PFSK-1 (cell line): ENCODE data around the gene ABHD14A.

Source experiments
- FOXP2 ChIP-seq: optimal IDR thresholded peaks from 2 replicates; pipeline ENCODE3; 2011; ENCODE audit warnings: borderline replicate concordance, control low read depth, inconsistent platforms; ENCODE audit not compliant: insufficient read depth; ENCODE audit errors: extremely low read length, extremely low read depth
- POLR2AphosphoS5 ChIP-seq: IDR thresholded peaks from 2 replicates; pipeline ENCODE4 v1.6.1; 2012; ENCODE audit warnings: low read depth, mild to moderate bottlenecking, control low read depth, low read length, moderate library complexity
- REST ChIP-seq, 2 experiments: IDR thresholded peaks; 2 replicates each; pipeline versions ENCODE4 v1.6.1 to v1.8.0; 2011 to 2012; ENCODE audit warnings: low read depth in 2 of 2, low read length in 2 of 2, control low read depth in 1 of 2, inconsistent platforms in 1 of 2, mild to moderate bottlenecking in 1 of 2, moderate library complexity in 1 of 2; ENCODE audit not compliant: insufficient read depth in 1 of 2
- SIN3A ChIP-seq: IDR thresholded peaks from 2 replicates; pipeline ENCODE4 v1.6.1; 2012; ENCODE audit warnings: mild to moderate bottlenecking, low read length, moderate library complexity, borderline replicate concordance; ENCODE audit not compliant: insufficient read depth
- TAF1 ChIP-seq: IDR thresholded peaks from 2 replicates; pipeline ENCODE4 v1.6.1; 2012; ENCODE audit warnings: low read length, control low read depth, borderline replicate concordance; ENCODE audit not compliant: insufficient read depth

ABHD14A gene

GRCh38 chr3:51949121-51949520 lies 25.7 kb upstream of the ABHD14A start:
- no peak for TF ChIP-seq SIN3A
- no peak for TF ChIP-seq FOXP2
- TF ChIP-seq REST (IDR thresholded peaks at IDR 0.05; ENCODE audit: insufficient read depth in 1 of 2, low read depth in 2 of 2, low read length in 2 of 2), result no peak

- TF ChIP-seq TAF1 (no peak), POLR2AphosphoS5 (no peak), SIN3A (no peak), FOXP2 (no peak), REST (IDR thresholded peaks at IDR 0.05; ENCODE audit: insufficient read depth in 1 of 2, low read depth in 2 of 2, low read length in 2 of 2) (no peak)
Observed at GRCh38 chr3:51950899-51951298, 24.0 kb upstream of the ABHD14A start.

- TF ChIP-seq REST (IDR thresholded peaks at IDR 0.05; ENCODE audit: insufficient read depth in 1 of 2, low read depth in 2 of 2, low read length in 2 of 2) (no peak), SIN3A (no peak), FOXP2 (no peak), TAF1 (no peak), POLR2AphosphoS5 (no peak)
Observed at GRCh38 chr3:51953445-51953844, 21.4 kb upstream of the ABHD14A start.

DNA sequence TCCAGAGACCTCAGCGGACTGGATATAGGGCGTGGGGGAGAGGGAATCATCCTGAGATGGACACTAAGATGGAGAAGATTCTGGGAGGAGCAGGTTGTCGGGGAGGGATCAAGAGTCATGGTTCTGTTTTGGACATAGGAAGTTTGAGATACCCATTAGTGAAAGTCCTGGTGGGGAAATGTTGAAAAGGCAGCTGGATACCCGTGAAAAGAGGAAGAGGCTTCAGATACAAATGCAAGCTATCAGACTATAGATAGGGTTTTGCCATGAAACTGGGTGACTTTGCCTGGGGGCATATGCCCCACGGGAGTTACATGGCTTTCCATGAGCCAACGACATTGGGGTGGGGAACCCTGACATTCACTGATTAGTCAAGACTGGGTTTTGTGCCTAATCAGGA lies 20.8 kb upstream of the ABHD14A start:
- no peak for TF ChIP-seq REST (IDR thresholded peaks at IDR 0.05; ENCODE audit: insufficient read depth in 1 of 2, low read depth in 2 of 2, low read length in 2 of 2)

DNA sequence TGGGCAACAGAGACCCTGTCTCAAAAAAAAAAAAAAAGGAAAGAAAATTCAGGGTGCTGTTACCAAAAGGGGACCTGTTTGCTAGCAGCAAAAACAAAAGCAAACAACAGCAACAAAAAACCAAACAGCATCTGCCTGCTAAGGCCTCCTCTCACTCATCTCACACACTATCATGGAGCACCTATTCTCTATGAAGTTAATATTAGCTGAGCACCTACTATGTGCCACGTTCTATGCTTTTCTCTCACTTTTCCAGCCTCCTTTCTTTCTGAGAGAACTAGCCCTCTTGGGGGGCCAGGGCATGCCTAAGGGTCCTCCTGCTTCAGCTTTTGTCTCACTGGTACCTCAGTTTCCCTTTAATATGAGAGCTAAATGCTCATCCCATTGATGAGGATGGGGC lies 20.2 kb upstream of the ABHD14A start:
- no peak for TF ChIP-seq POLR2AphosphoS5
- no peak for TF ChIP-seq TAF1
- no peak for TF ChIP-seq REST (IDR thresholded peaks at IDR 0.05; ENCODE audit: insufficient read depth in 1 of 2, low read depth in 2 of 2, low read length in 2 of 2)
- TF ChIP-seq FOXP2, result no peak
- no peak for TF ChIP-seq SIN3A
